A549 (cell line): ENCODE results near the gene DCAF15. TPM values are rescaled to one million over a fixed set of nuclear protein-coding genes. Genes with fewer than 3 reads are reported as not detected.
A peak's percentile ranks its signal among the peaks of the same experiment; 100 is the strongest.

Source experiments
- ATAC-seq, 2 experiments: fragments of 200-7000 bp in 1 of 2; fragments of >200 bp in 1 of 2; cut with Nextera tagmentation in 1 of 2; cut with Tn5 transposase in 1 of 2; 3 replicates each; pipeline versions ENCODE4 v1.8.0 to v1.9.1; 2018 to 2020; ENCODE audit warnings: mild to moderate bottlenecking in 1 of 2, moderate library complexity in 1 of 2
- CTCF ChIA-PET: fragments of 300-600 bp; sonication (Branson Sonifier 250); formaldehyde crosslinking; extraction: SDS; loops from one replicate; lab custom pipeline; 2021; ENCODE audit warnings: antibody characterized with exemption, inconsistent platforms; lab: Yijun Ruan, JAX
- POLR2A ChIA-PET: fragments of 350-600 bp; formaldehyde crosslinking; extraction: SDS; loops from one replicate; lab custom pipeline; 2021; ENCODE audit warnings: antibody characterized with exemption, inconsistent platforms; lab: Yijun Ruan, JAX
- DNase-seq, 2 experiments: peaks; one replicate each; pipeline versions ENCODE4 v3.0.0 to v3.0.0-alpha.2; 2011 to 2016; ENCODE audit warnings: low read depth in 1 of 2, low spot score in 1 of 2
- FAIRE-seq: peaks from 2 replicates; lab custom pipeline; 2011; peaks lifted over from hg19 to GRCh38; lab: Jason Lieb, UNC
- H3K27ac ChIP-seq, 2 experiments: fragments of >200 bp; sonication (Bioruptor Twin); formaldehyde crosslinking; 3 replicates each; pipeline ENCODE4 v1.5.1; 2016 to 2017
- H3K4me1 ChIP-seq: fragments of >200 bp; sonication (Bioruptor Twin); formaldehyde crosslinking; 3 replicates; pipeline ENCODE4 v1.6.1; 2016
- H3K4me2 ChIP-seq: fragments of >200 bp; sonication (Bioruptor Twin); formaldehyde crosslinking; 3 replicates; pipeline ENCODE4 v1.6.1; 2016
- H3K4me3 ChIP-seq: fragments of >200 bp; sonication (Bioruptor Twin); formaldehyde crosslinking; 3 replicates; pipeline ENCODE4 v1.5.1; 2016
- H3K9me3 ChIP-seq: fragments of >200 bp; sonication (Bioruptor Twin); formaldehyde crosslinking; 3 replicates; pipeline ENCODE4 v1.6.1; 2016
- BCL3 ChIP-seq: fragments of >200 bp; sonication (Bioruptor Twin); formaldehyde crosslinking; IDR thresholded peaks from 3 replicates; pipeline ENCODE4 v1.6.1; 2016
- BHLHE40 ChIP-seq: IDR thresholded peaks from 2 replicates; pipeline ENCODE4 v1.6.1; 2012; ENCODE audit warnings: low read depth, low read length, inconsistent platforms
- CBX8 ChIP-seq: fragments of 200-600 bp; sonication (generic); IDR thresholded peaks from 2 replicates; pipeline ENCODE4 v1.6.1; 2016
- CHD4 ChIP-seq: fragments of 200-600 bp; sonication (generic); IDR thresholded peaks from 2 replicates; pipeline ENCODE4 v1.6.1; 2016; ENCODE audit warnings: antibody characterized with exemption, mild to moderate bottlenecking, borderline replicate concordance
- ELK1 ChIP-seq: fragments of 150-350 bp; IDR thresholded peaks from 2 replicates; pipeline ENCODE4 v1.6.1; 2014; ENCODE audit warnings: low read depth, mild to moderate bottlenecking, low read length
- EP300 ChIP-seq, 2 experiments: fragments of >200 bp; sonication (Bioruptor Twin); formaldehyde crosslinking; IDR thresholded peaks; 2 replicates in 1 of 2; 3 replicates in 1 of 2; pipeline ENCODE4 v1.6.1; 2016 to 2017
- ESRRA ChIP-seq: fragments of 150-350 bp; IDR thresholded peaks from 2 replicates; pipeline ENCODE4 v1.6.1; 2014; ENCODE audit warnings: mild to moderate bottlenecking, low read length, borderline replicate concordance
- FOSL2 ChIP-seq, 2 experiments: fragments of 450-650 bp in 1 of 2; fragments of >200 bp in 1 of 2; sonication (Bioruptor Twin) in 1 of 2; formaldehyde crosslinking; IDR thresholded peaks; 2 replicates each; pipeline versions ENCODE4 v1.5.0 to v1.6.1; 2016 to 2020; ENCODE audit warnings: mild to moderate bottlenecking in 1 of 2, moderate library complexity in 1 of 2
- FOXS1 ChIP-seq: fragments of 250-450 bp; sonication (Bioruptor Pico); IDR thresholded peaks from 2 replicates; pipeline ENCODE4 v1.5.0; 2020; ENCODE audit warnings: mild to moderate bottlenecking, moderate library complexity
- GATA3 ChIP-seq: IDR thresholded peaks from 2 replicates; pipeline ENCODE4 v1.6.1; 2012; ENCODE audit warnings: borderline replicate concordance
- HEYL ChIP-seq: fragments of 250-450 bp; sonication (Bioruptor Pico); IDR thresholded peaks from 2 replicates; pipeline ENCODE4 v1.8.0; 2021; ENCODE audit warnings: mild to moderate bottlenecking, moderate library complexity
- HOXB13 ChIP-seq: fragments of 250-450 bp; sonication (Bioruptor Pico); IDR thresholded peaks from 2 replicates; pipeline ENCODE4 v1.5.0; 2020; ENCODE audit warnings: low read depth, mild to moderate bottlenecking, moderate library complexity
- HOXB5 ChIP-seq: fragments of 250-450 bp; sonication (Bioruptor Pico); IDR thresholded peaks from 2 replicates; pipeline ENCODE4 v1.5.0; 2020; ENCODE audit warnings: mild to moderate bottlenecking, moderate library complexity
- JUN ChIP-seq, 2 experiments: fragments of >200 bp; sonication (Bioruptor Twin); formaldehyde crosslinking; IDR thresholded peaks; 2 replicates in 1 of 2; 3 replicates in 1 of 2; pipeline ENCODE4 v1.6.1; 2016 to 2017
- KDM1A ChIP-seq: fragments of 200-600 bp; sonication (generic); IDR thresholded peaks from 2 replicates; pipeline ENCODE4 v1.6.1; 2016; ENCODE audit warnings: low read depth, mild to moderate bottlenecking
- KDM5A ChIP-seq: fragments of 200-600 bp; sonication (generic); IDR thresholded peaks from 2 replicates; pipeline ENCODE4 v1.6.1; 2016; ENCODE audit warnings: antibody characterized with exemption, mild to moderate bottlenecking
- MAFK ChIP-seq: fragments of 450-650 bp; IDR thresholded peaks from 2 replicates; pipeline ENCODE4 v1.6.1; 2014; ENCODE audit not compliant: partially characterized antibody
- MAX ChIP-seq: IDR thresholded peaks from 2 replicates; pipeline ENCODE4 v1.6.1; 2012
- MAZ ChIP-seq: fragments of 150-350 bp; IDR thresholded peaks from 2 replicates; pipeline ENCODE4 v1.6.1; 2014; ENCODE audit warnings: antibody characterized with exemption, low read depth, low read length, borderline replicate concordance
- MYC ChIP-seq: IDR thresholded peaks from 2 replicates; pipeline ENCODE4 v1.6.1; 2012; ENCODE audit warnings: mild to moderate bottlenecking, inconsistent platforms, low read length, improper control_type of control experiment, borderline replicate concordance
- NFE2L2 ChIP-seq: fragments of 150-350 bp; conservative IDR thresholded peaks from 2 replicates; pipeline ENCODE4 v1.6.1; 2014; ENCODE audit warnings: low read length
- NPAS2 ChIP-seq: fragments of 250-450 bp; sonication (Bioruptor Pico); IDR thresholded peaks from 2 replicates; pipeline ENCODE4 v1.8.0; 2022; ENCODE audit warnings: mild to moderate bottlenecking, moderate library complexity, borderline replicate concordance
- RARB ChIP-seq: fragments of 250-450 bp; sonication (Bioruptor Pico); IDR thresholded peaks from 2 replicates; pipeline ENCODE4 v1.8.0; 2021; ENCODE audit warnings: mild to moderate bottlenecking, moderate library complexity
- SREBF2 ChIP-seq: fragments of 450-650 bp; IDR thresholded peaks from 2 replicates; pipeline ENCODE4 v1.6.1; 2014; ENCODE audit warnings: mild to moderate bottlenecking, moderate library complexity
- TP53 ChIP-seq: fragments of 250-450 bp; sonication (Bioruptor Pico); IDR thresholded peaks from 2 replicates; pipeline ENCODE4 v1.5.0; 2021; ENCODE audit warnings: mild to moderate bottlenecking, moderate library complexity
- ZC3H11A ChIP-seq: fragments of 450-650 bp; IDR thresholded peaks from 2 replicates; pipeline ENCODE4 v1.6.1; 2014; ENCODE audit warnings: antibody characterized with exemption, mild to moderate bottlenecking
- ZFP36 ChIP-seq: fragments of 450-650 bp; IDR thresholded peaks from 2 replicates; pipeline ENCODE4 v1.6.1; 2014; ENCODE audit warnings: borderline replicate concordance; ENCODE audit not compliant: partially characterized antibody
- ZSCAN20 ChIP-seq: fragments of 250-450 bp; sonication (Bioruptor Pico); IDR thresholded peaks from 2 replicates; pipeline ENCODE4 v1.8.0; 2022; ENCODE audit warnings: mild to moderate bottlenecking, moderate library complexity
- WGBS: methylation state at CpG from one replicate; pipeline ENCODE4 v1.1.6; 2017; ENCODE audit errors: missing lambda C conversion rate; 5-methylcytosine and 5-hydroxymethylcytosine counted together
- polyA plus RNA-seq, 4 experiments: library from polyadenylated mRNA; depleted of rRNA in 3 of 4; stranded (reverse); fragments of >200 nt; fragmentation: RNase III in 1 of 4; extraction: RNeasy Plus Mini Kit Qiagen cat#74134 plus additional on column Dnase treatment in 1 of 4; gene quantifications; 2 replicates in 3 of 4; 3 replicates in 1 of 4; pipeline ENCODE4 v1.2.3, GENCODE V29; 2011 to 2017
- TF ChIP-seq, protein P1 (sequence below): fragments of 250-450 bp; sonication (Bioruptor Pico); IDR thresholded peaks from 2 replicates; pipeline ENCODE4 v1.5.0; 2021; ENCODE audit warnings: mild to moderate bottlenecking, moderate library complexity, borderline replicate concordance
- TF ChIP-seq, protein P2 (sequence below): fragments of >200 bp; sonication (Bioruptor Twin); formaldehyde crosslinking; IDR thresholded peaks from 2 replicates; pipeline ENCODE4 v1.6.1; 2016
- TF ChIP-seq, protein P3 (sequence below): fragments of >200 bp; sonication (Bioruptor Twin); formaldehyde crosslinking; IDR thresholded peaks from 3 replicates; pipeline ENCODE4 v1.5.1; 2016

Gene DCAF15
- polyA plus RNA-seq, 2 of the 4 experiments (the other 2 are of a cell fraction): 10.2 to 23.0 TPM

DNA sequence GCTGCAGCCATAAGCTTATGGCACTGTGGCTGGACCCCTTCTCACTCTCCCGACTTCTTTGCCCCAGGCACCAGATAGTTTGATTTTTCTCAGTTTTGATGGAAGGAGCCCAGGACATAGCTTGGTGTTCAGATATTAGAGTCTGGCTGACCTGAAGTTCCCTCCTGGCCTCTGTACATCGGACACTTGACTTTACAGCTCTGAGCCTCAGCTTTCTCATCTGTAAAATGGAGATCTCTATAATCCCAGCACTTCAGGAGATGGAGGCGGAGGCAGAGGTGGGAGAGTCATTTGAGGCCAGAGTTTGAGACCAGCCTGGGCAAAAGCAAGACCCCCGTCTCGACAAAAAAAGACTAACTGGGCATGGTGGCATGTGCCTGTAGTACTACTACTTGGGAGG, 45.4 kb upstream of the DCAF15 start:
- CTCF ChIA-PET: interaction anchor here (0.6 to 1.3 kb wide), 3 partner anchors 152 to 165 kb away, joined by 3 read pairs; partner anchors contain the start of gene MISP3
- POLR2A ChIA-PET: no interaction called here
- FAIRE-seq (no peak), DNase-seq (no peak), ATAC-seq (no peak)
- peak overlapping the region; percentile 85 for H3K4me3 ChIP-seq
- WGBS: 87% methylated on average over 5 of the region's 5 CpGs
- H3K9me3 ChIP-seq: no peaks in the 10 kb centered on the region
- TF ChIP-seq GATA3 (no peak), FOSL2 (IDR thresholded peaks at IDR 0.05) (no peak), FOSL2 (CRISPR knock-in tag; IDR thresholded peaks at IDR 0.05) (no peak), CBX8 (no peak), HEYL (CRISPR knock-in tag) (no peak), SREBF2 (no peak), RARB (CRISPR knock-in tag) (no peak), NPAS2 (CRISPR knock-in tag) (no peak), TP53 (no peak), MAX (no peak), MYC (no peak), ELK1 (no peak), HOXB5 (CRISPR knock-in tag) (no peak)
- TF ChIP-seq, protein P1, sequence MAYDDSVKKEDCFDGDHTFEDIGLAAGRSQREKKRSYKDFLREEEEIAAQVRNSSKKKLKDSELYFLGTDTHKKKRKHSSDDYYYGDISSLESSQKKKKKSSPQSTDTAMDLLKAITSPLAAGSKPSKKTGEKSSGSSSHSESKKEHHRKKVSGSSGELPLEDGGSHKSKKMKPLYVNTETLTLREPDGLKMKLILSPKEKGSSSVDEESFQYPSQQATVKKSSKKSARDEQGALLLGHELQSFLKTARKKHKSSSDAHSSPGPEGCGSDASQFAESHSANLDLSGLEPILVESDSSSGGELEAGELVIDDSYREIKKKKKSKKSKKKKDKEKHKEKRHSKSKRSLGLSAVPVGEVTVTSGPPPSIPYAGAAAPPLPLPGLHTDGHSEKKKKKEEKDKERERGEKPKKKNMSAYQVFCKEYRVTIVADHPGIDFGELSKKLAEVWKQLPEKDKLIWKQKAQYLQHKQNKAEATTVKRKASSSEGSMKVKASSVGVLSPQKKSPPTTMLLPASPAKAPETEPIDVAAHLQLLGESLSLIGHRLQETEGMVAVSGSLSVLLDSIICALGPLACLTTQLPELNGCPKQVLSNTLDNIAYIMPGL (CRISPR knock-in tag): no peak
- peak overlapping the region; percentile 83 for H3K4me2 ChIP-seq
- H3K27ac ChIP-seq: peak overlapping the region; percentile 84 to 91; a peak in 5 of 6 replicates
- H3K4me1 ChIP-seq: peaks cover 5% of the 10 kb centered on the region; the same call in 1 of the 3 replicates

- ChIA-PET CTCF (interaction anchor here (1.3 kb wide), 1 partner anchor 151 kb away, joined by 4 read pairs; no protein-coding TSS in a partner anchor), POLR2A (interaction anchor here (0.6 kb wide), 1 partner anchor 387 kb away, joined by 4 read pairs; no protein-coding TSS in a partner anchor)
- no peak overlapping the region for H3K27ac ChIP-seq
- H3K4me2 ChIP-seq: no peak overlapping the region
- no peak for ATAC-seq
- peaks cover 5% of the 10 kb centered on the region; the same call in 1 of the 3 replicates for H3K4me1 ChIP-seq
- TF ChIP-seq NFE2L2 (no peak), BHLHE40 (no peak), MAFK (no peak), KDM1A (no peak), BCL3 (no peak), HOXB13 (CRISPR knock-in tag) (no peak), ZFP36 (no peak), ZSCAN20 (CRISPR knock-in tag) (no peak), CBX8 (no peak), ZC3H11A (no peak), EP300 (IDR thresholded peaks at IDR 0.05) (no peak), NPAS2 (CRISPR knock-in tag) (no peak), ESRRA (no peak), CHD4 (no peak), MAZ (no peak), FOXS1 (CRISPR knock-in tag) (no peak), JUN (IDR thresholded peaks at IDR 0.05) (no peak), KDM5A (no peak)
- TF ChIP-seq, protein P2, sequence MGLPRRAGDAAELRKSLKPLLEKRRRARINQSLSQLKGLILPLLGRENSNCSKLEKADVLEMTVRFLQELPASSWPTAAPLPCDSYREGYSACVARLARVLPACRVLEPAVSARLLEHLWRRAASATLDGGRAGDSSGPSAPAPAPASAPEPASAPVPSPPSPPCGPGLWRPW: no peak
- TF ChIP-seq, protein P3, sequence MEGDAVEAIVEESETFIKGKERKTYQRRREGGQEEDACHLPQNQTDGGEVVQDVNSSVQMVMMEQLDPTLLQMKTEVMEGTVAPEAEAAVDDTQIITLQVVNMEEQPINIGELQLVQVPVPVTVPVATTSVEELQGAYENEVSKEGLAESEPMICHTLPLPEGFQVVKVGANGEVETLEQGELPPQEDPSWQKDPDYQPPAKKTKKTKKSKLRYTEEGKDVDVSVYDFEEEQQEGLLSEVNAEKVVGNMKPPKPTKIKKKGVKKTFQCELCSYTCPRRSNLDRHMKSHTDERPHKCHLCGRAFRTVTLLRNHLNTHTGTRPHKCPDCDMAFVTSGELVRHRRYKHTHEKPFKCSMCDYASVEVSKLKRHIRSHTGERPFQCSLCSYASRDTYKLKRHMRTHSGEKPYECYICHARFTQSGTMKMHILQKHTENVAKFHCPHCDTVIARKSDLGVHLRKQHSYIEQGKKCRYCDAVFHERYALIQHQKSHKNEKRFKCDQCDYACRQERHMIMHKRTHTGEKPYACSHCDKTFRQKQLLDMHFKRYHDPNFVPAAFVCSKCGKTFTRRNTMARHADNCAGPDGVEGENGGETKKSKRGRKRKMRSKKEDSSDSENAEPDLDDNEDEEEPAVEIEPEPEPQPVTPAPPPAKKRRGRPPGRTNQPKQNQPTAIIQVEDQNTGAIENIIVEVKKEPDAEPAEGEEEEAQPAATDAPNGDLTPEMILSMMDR: no peak
- H3K9me3 ChIP-seq: no peaks in the 10 kb centered on the region
- no peak for DNase-seq
- no peak overlapping the region for H3K4me3 ChIP-seq
- FAIRE-seq: no peak
- 96% methylated on average over 8 of the region's 8 CpGs for WGBS
These were observed 43.6 kb upstream of the DCAF15 start for GRCh38 chr19:13908674-13909073.
